Measurements from ENCODE around the gene ACIN1. TPM values are rescaled to one million over a fixed set of nuclear protein-coding genes. Genes with fewer than 3 reads are reported as not detected.

Gene ACIN1
- total and polyA plus RNA-seq, 9 of the 15 experiments (the other 6 are each of a cell fraction or from before 2014, with no cell fraction given) = 5.0 to 196 (median 129) TPM

- TF ChIP-seq ZBTB5 (IDR thresholded peaks at IDR 0.05) (no peak), FOS (IDR thresholded peaks at IDR 0.05; ENCODE audit: extremely low read depth, insufficient read length) (no peak), MBD2 (IDR thresholded peaks at IDR 0.05; ENCODE audit: borderline replicate concordance, low read depth) (0 out of 2 replicates have a peak, but pooled peaks have one; percentile 35), ZNF253 (CRISPR knock-in tag; conservative IDR thresholded peaks at IDR 0.05) (no peak), REST (IDR thresholded peaks at IDR 0.05; ENCODE audit: borderline replicate concordance) (no peak), REST (CRISPR knock-in tag; IDR thresholded peaks at IDR 0.05; ENCODE audit: low read depth) (peak; percentile 62; the same call in 1 of the 2 replicates), GTF2A2 (tag; IDR thresholded peaks at IDR 0.05) (no peak), PKNOX1 (IDR thresholded peaks at IDR 0.05) (peak; percentile 76), PCBP1 (IDR thresholded peaks at IDR 0.05; ENCODE audit: low read depth, low read length, poor library complexity, severe bottlenecking) (no peak), EHMT2 (IDR thresholded peaks at IDR 0.05) (no peak), MAFF (IDR thresholded peaks at IDR 0.05; ENCODE audit: low read length) (no peak), PTRF (tag; IDR thresholded peaks at IDR 0.05) (no peak), FOXJ2 (tag; IDR thresholded peaks at IDR 0.05) (no peak), BCOR (IDR thresholded peaks at IDR 0.05) (no peak)
Observed at GRCh38 chr14:23095196-23096108, 516 bp upstream of the ACIN1 start, which contains the start of gene C14orf119 (continued).

Measured in K562 (cell line).